ENCODE results near the gene TNIP1. TPM values are rescaled to one million over a fixed set of nuclear protein-coding genes. Genes with fewer than 3 reads are reported as not detected.
A peak's percentile ranks its signal among the peaks of the same experiment; 100 is the strongest.

Gene TNIP1
- polyA plus RNA-seq, 1 experiment: 42.6 TPM

DNA sequence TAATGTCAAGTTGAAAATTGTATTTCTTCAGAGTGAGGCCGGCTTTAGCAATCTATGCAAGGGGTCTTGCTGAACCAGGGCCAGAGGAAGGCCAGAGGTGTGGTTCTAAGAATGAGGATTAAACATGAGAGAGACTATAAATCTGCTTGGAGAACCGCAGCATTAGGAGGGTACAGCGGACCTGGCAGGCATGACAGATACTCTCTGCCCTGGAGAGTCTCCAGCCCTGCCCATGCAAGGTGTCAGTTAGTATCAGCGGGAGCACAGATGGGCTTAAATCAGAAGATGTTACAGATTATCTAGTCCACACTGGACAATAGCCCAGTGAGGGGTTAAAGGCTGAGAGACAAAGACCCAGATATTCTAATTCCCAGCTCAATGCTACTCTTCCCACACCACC, 71.9 kb downstream of the TNIP1 start:
- Histone ChIP-seq H3K27ac (ENCODE audit: low read depth, low read length) (no peak overlapping the region), H3K9me3 (ENCODE audit: control insufficient read depth, insufficient read depth, low read length) (no peaks in the 10 kb centered on the region), H3K4me3 (ENCODE audit: low read depth, low read length) (no peak overlapping the region), H3K27me3 (ENCODE audit: control insufficient read depth, insufficient read depth, low read length) (peaks cover 5% of the 10 kb centered on the region)
- TF ChIP-seq CTCF (IDR thresholded peaks at IDR 0.05; ENCODE audit: low read depth, low read length): no peak
- no peak for DNase-seq (ENCODE audit: low read depth, low spot score)
- ChIA-PET CTCF (no interaction called here), POLR2A (no interaction called here)

DNA sequence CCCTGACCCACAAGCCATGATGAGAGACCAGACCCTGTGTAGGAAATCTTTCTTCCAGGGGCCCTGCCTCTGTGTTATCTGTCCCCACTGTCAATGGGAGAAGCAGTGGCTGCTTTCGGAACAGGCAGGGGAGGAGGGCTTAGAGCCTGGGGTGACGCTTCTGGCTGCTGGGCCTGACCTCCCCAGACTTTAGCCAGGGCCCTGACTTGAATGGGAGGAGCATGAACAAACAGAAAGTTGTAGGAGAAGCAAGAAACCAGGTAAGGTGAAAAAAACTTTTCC, 72.7 kb downstream of the TNIP1 start:
- Histone ChIP-seq H3K27ac (ENCODE audit: low read depth, low read length) (no peak overlapping the region), H3K27me3 (ENCODE audit: control insufficient read depth, insufficient read depth, low read length) (peaks cover 9% of the 10 kb centered on the region), H3K9me3 (ENCODE audit: control insufficient read depth, insufficient read depth, low read length) (no peaks in the 10 kb centered on the region), H3K4me3 (ENCODE audit: low read depth, low read length) (no peak overlapping the region)
- CTCF ChIA-PET: no interaction called here
- POLR2A ChIA-PET: no interaction called here
- DNase-seq (ENCODE audit: low read depth, low spot score): no peak
- no peak for TF ChIP-seq CTCF (IDR thresholded peaks at IDR 0.05; ENCODE audit: low read depth, low read length)

- Histone ChIP-seq H3K4me3 (ENCODE audit: low read depth, low read length) (no peak overlapping the region), H3K9me3 (ENCODE audit: control insufficient read depth, insufficient read depth, low read length) (no peaks in the 10 kb centered on the region), H3K27ac (ENCODE audit: low read depth, low read length) (no peak overlapping the region), H3K27me3 (ENCODE audit: control insufficient read depth, insufficient read depth, low read length) (peaks cover 9% of the 10 kb centered on the region)
- ChIA-PET CTCF (interaction anchor here (1.2 to 9.2 kb wide), 2 partner anchors 108 to 157 kb away, joined by 3 to 229 read pairs; no protein-coding TSS in a partner anchor), POLR2A (no interaction called here)
- TF ChIP-seq CTCF (IDR thresholded peaks at IDR 0.05; ENCODE audit: low read depth, low read length): no peak
- DNase-seq (ENCODE audit: low read depth, low spot score): no peak
Observed at GRCh38 chr5:151007430-151008209, 73.2 kb downstream of the TNIP1 start.

GRCh38 chr5:151006704-151007334, 74.0 kb downstream of the TNIP1 start:
- no peak for TF ChIP-seq CTCF (IDR thresholded peaks at IDR 0.05; ENCODE audit: low read depth, low read length)

GRCh38 chr5:151005950-151006576, 74.8 kb downstream of the TNIP1 start:
- H3K27me3 ChIP-seq (ENCODE audit: control insufficient read depth, insufficient read depth, low read length): peaks cover 9% of the 10 kb centered on the region
- POLR2A ChIA-PET: no interaction called here
- CTCF ChIA-PET: interaction anchor here (0.8 to 9.2 kb wide), 6 partner anchors 11 to 646 kb away, joined by 3 to 229 read pairs (median 62); partner anchors contain the start of gene GPX3
- no peak overlapping the region for H3K27ac ChIP-seq (ENCODE audit: low read depth, low read length)
- no peaks in the 10 kb centered on the region for H3K9me3 ChIP-seq (ENCODE audit: control insufficient read depth, insufficient read depth, low read length)
- peak; percentile 30 for DNase-seq (ENCODE audit: low read depth, low spot score)
- no peak overlapping the region for H3K4me3 ChIP-seq (ENCODE audit: low read depth, low read length)
- no peak for TF ChIP-seq CTCF (IDR thresholded peaks at IDR 0.05; ENCODE audit: low read depth, low read length)

More at GRCh38 chr5:151006704-151007334, 74.0 kb downstream of the TNIP1 start:
- H3K4me3 ChIP-seq (ENCODE audit: low read depth, low read length): no peak overlapping the region
- H3K9me3 ChIP-seq (ENCODE audit: control insufficient read depth, insufficient read depth, low read length): no peaks in the 10 kb centered on the region
- DNase-seq (ENCODE audit: low read depth, low spot score): no peak
- H3K27me3 ChIP-seq (ENCODE audit: control insufficient read depth, insufficient read depth, low read length): peaks cover 9% of the 10 kb centered on the region
- ChIA-PET POLR2A (no interaction called here), CTCF (interaction anchor here (1.2 to 9.2 kb wide), 2 partner anchors 108 to 158 kb away, joined by 3 to 229 read pairs; no protein-coding TSS in a partner anchor)
- no peak overlapping the region for H3K27ac ChIP-seq (ENCODE audit: low read depth, low read length)

All from AG04450 (cell line).